Mesendoderm (in vitro differentiated cells): Measurements from ENCODE around the gene BPIFA2. TPM values are rescaled to one million over a fixed set of nuclear protein-coding genes. Genes with fewer than 3 reads are reported as not detected.
"Not testable (repeated sequence)": the region's sequence is repeated elsewhere in the genome, so short reads cannot be mapped to it uniquely, and the experiment has no call there.

Source experiments
- DNase-seq: peaks from one replicate; pipeline ENCODE4 v3.0.0; 2013
- H2AK5ac ChIP-seq: 2 replicates; pipeline ENCODE4 v1.6.1; 2013; ENCODE audit warnings: low read length, inconsistent platforms
- H2BK120ac ChIP-seq: 2 replicates; pipeline ENCODE4 v1.6.1; 2013; ENCODE audit warnings: low read depth, mild to moderate bottlenecking, low read length, moderate library complexity, mixed read lengths
- H2BK15ac ChIP-seq: replicated peaks from 2 replicates; pipeline ENCODE4 v1.6.1; 2013; ENCODE audit warnings: low read depth, mild to moderate bottlenecking, moderate library complexity
- H2BK5ac ChIP-seq: 2 replicates; pipeline ENCODE4 v1.6.1; 2013; ENCODE audit warnings: low read length, inconsistent platforms
- H3K18ac ChIP-seq: 2 replicates; pipeline ENCODE4 v1.6.1; 2013; ENCODE audit warnings: mild to moderate bottlenecking, low read length, mixed read lengths
- H3K23ac ChIP-seq: one replicate; pipeline ENCODE4 v1.6.1; 2013; ENCODE audit warnings: low read length
- H3K27ac ChIP-seq: 2 replicates; pipeline ENCODE4 v1.5.1; 2013; ENCODE audit warnings: low read depth, mild to moderate bottlenecking, inconsistent platforms, low read length, moderate library complexity
- H3K27me3 ChIP-seq: 2 replicates; pipeline ENCODE4 v1.6.1; 2013; ENCODE audit warnings: low read length, control low read depth, mild to moderate bottlenecking, inconsistent platforms; ENCODE audit not compliant: insufficient read depth, poor library complexity
- H3K36me3 ChIP-seq: 2 replicates; pipeline ENCODE4 v1.6.1; 2013; ENCODE audit warnings: low read length, inconsistent platforms; ENCODE audit not compliant: control insufficient read depth, insufficient read depth
- H3K4ac ChIP-seq: one replicate; pipeline ENCODE4 v1.6.1; 2013; ENCODE audit warnings: low read depth, mild to moderate bottlenecking, low read length, moderate library complexity
- H3K4me1 ChIP-seq: 2 replicates; pipeline ENCODE4 v1.6.1; 2013; ENCODE audit warnings: low read depth, low read length, inconsistent platforms; ENCODE audit not compliant: control insufficient read depth
- H3K4me2 ChIP-seq: 2 replicates; pipeline ENCODE4 v1.6.1; 2013; ENCODE audit warnings: low read length
- H3K4me3 ChIP-seq: 2 replicates; pipeline ENCODE4 v1.5.1; 2013; ENCODE audit warnings: mild to moderate bottlenecking, low read length
- H3K56ac ChIP-seq: one replicate; pipeline ENCODE4 v1.6.1; 2013; ENCODE audit warnings: low read length
- H3K79me1 ChIP-seq: 2 replicates; pipeline ENCODE4 v1.6.1; 2013; ENCODE audit warnings: low read length, inconsistent platforms
- H3K79me2 ChIP-seq: 2 replicates; pipeline ENCODE4 v1.6.1; 2013; ENCODE audit warnings: mild to moderate bottlenecking, low read length; ENCODE audit not compliant: control insufficient read depth, insufficient read depth
- H3K9ac ChIP-seq: 2 replicates; pipeline ENCODE4 v1.6.1; 2013; ENCODE audit warnings: low read length, inconsistent platforms
- H4K5ac ChIP-seq: one replicate; pipeline ENCODE4 v1.6.1; 2013; ENCODE audit warnings: low read length
- H4K8ac ChIP-seq: one replicate; pipeline ENCODE4 v1.6.1; 2013; ENCODE audit warnings: low read depth, mild to moderate bottlenecking, control low read depth, low read length, moderate library complexity
- WGBS: extraction: QIAGEN DNeasy Blood & Tissue Kit; methylation state at CpG from one replicate; pipeline ENCODE4 v1.1.7; 2013; ENCODE audit warnings: low lambda C conversion rate, missing lambda C conversion rate; ENCODE audit not compliant: insufficient coverage; ENCODE audit errors: extremely low coverage; 5-methylcytosine and 5-hydroxymethylcytosine counted together
- polyA plus RNA-seq, 2 experiments: library from polyadenylated mRNA; stranded (reverse); fragments of 200-250 nt; gene quantifications; one replicate each; pipeline ENCODE4 v1.2.3, GENCODE V29; 2013

Gene BPIFA2
- not detected for polyA plus RNA-seq (2013, experiment 1 of 2)
- polyA plus RNA-seq (2013, experiment 2 of 2) = not detected

GRCh38 chr20:33167859-33168258, at the start of gene BPIFA2:
Gene BPIFA2, plus strand, starts transcription at chr20:33168159. Its CDS starts 987 bp downstream, at chr20:33169146.
- H3K23ac ChIP-seq = no peak within 1 kb of the TSS
- no peak within 1 kb of the TSS for H4K5ac ChIP-seq
- no peak within 1 kb of the TSS for H3K27ac ChIP-seq
- no peak within 1 kb of the TSS for H2BK15ac ChIP-seq
- no CpG with 5 or more reads among the region's 8 CpGs for WGBS
- H2BK5ac ChIP-seq = no peak within 1 kb of the TSS
- H4K8ac ChIP-seq = no peak within 1 kb of the TSS
- no peak within 1 kb of the TSS for H3K56ac ChIP-seq
- no peak within 1 kb of the TSS for H3K4me3 ChIP-seq
- H3K4ac ChIP-seq = no peak within 1 kb of the TSS
- H3K36me3 ChIP-seq = no peaks in the 10 kb centered on the region
- no peaks in the 10 kb centered on the region for H3K27me3 ChIP-seq
- no peaks in the 10 kb centered on the region for H3K79me2 ChIP-seq
- H3K79me1 ChIP-seq = no peaks in the 10 kb centered on the region
- H3K4me2 ChIP-seq = no peak within 1 kb of the TSS
- no peak within 1 kb of the TSS for H3K9ac ChIP-seq
- no peak within 1 kb of the TSS for H3K18ac ChIP-seq
- no peak for DNase-seq
- H2AK5ac ChIP-seq = no peak within 1 kb of the TSS
- H3K4me1 ChIP-seq = no peaks in the 10 kb centered on the region
- H2BK120ac ChIP-seq = no peak within 1 kb of the TSS

- no peaks in the 10 kb centered on the region for H3K36me3 ChIP-seq
- H3K4me1 ChIP-seq = no peaks in the 10 kb centered on the region
- no peaks in the 10 kb centered on the region for H3K79me2 ChIP-seq
- no peaks in the 10 kb centered on the region for H3K27me3 ChIP-seq
- no peak overlapping the region for H4K8ac ChIP-seq
- H3K79me1 ChIP-seq = no peaks in the 10 kb centered on the region
- no CpG with 5 or more reads among the region's 3 CpGs for WGBS
- no peak overlapping the region for H3K23ac ChIP-seq
- no peak overlapping the region for H3K18ac ChIP-seq
- H2BK15ac ChIP-seq = no peak overlapping the region
- no peak overlapping the region for H2AK5ac ChIP-seq
- H3K4me2 ChIP-seq = no peak overlapping the region
- no peak overlapping the region for H3K4ac ChIP-seq
- H3K4me3 ChIP-seq = no peak overlapping the region
- no peak overlapping the region for H2BK120ac ChIP-seq
- H4K5ac ChIP-seq = no peak overlapping the region
- H3K56ac ChIP-seq = no peak overlapping the region
- DNase-seq = no peak
- H2BK5ac ChIP-seq = no peak overlapping the region
- H3K27ac ChIP-seq = no peak overlapping the region
- H3K9ac ChIP-seq = no peak overlapping the region
These were observed 47.9 kb upstream of the BPIFA2 start for GRCh38 chr20:33119725-33120720.

- Histone ChIP-seq H4K5ac (no peak overlapping the region), H3K56ac (no peak overlapping the region), H3K4me2 (no peak overlapping the region), H3K4me1 (no peaks in the 10 kb centered on the region), H3K27ac (no peak overlapping the region), H2BK15ac (no peak overlapping the region), H2BK120ac (no peak overlapping the region), H3K36me3 (no peaks in the 10 kb centered on the region), H3K4ac (no peak overlapping the region), H3K4me3 (no peak overlapping the region), H3K23ac (no peak overlapping the region), H3K79me2 (no peaks in the 10 kb centered on the region), H3K9ac (no peak overlapping the region), H3K79me1 (no peaks in the 10 kb centered on the region), H3K27me3 (no peaks in the 10 kb centered on the region), H3K18ac (no peak overlapping the region), H2AK5ac (no peak overlapping the region), H4K8ac (no peak overlapping the region), H2BK5ac (no peak overlapping the region)
- no peak for DNase-seq
- no CpG with 5 or more reads among the region's 3 CpGs for WGBS
These were observed 47.0 kb upstream of the BPIFA2 start for GRCh38 chr20:33120934-33121333.

GRCh38 chr20:33122297-33122696, 45.7 kb upstream of the BPIFA2 start:
- DNase-seq, H3K56ac ChIP-seq, H2BK15ac ChIP-seq, H4K8ac ChIP-seq, H3K9ac ChIP-seq, H3K36me3 ChIP-seq, H3K18ac ChIP-seq, H2BK120ac ChIP-seq, H3K4ac ChIP-seq, H3K27ac ChIP-seq, H4K5ac ChIP-seq, H3K4me1 ChIP-seq, H3K27me3 ChIP-seq, H3K4me3 ChIP-seq, H3K4me2 ChIP-seq, H3K79me1 ChIP-seq, H3K79me2 ChIP-seq, H3K23ac ChIP-seq, H2BK5ac ChIP-seq, H2AK5ac ChIP-seq: not testable (repeated sequence)
- WGBS = no CpG with 5 or more reads among the region's 1 CpG

- H3K4me2 ChIP-seq = no peak overlapping the region
- H3K27me3 ChIP-seq = no peaks in the 10 kb centered on the region
- H3K79me1 ChIP-seq = no peaks in the 10 kb centered on the region
- no peak overlapping the region for H2BK15ac ChIP-seq
- no peak overlapping the region for H3K27ac ChIP-seq
- H3K36me3 ChIP-seq = no peaks in the 10 kb centered on the region
- H3K79me2 ChIP-seq = no peaks in the 10 kb centered on the region
- no peak overlapping the region for H3K4ac ChIP-seq
- no peak overlapping the region for H2BK120ac ChIP-seq
- H3K23ac ChIP-seq = no peak overlapping the region
- no peak overlapping the region for H3K9ac ChIP-seq
- H2BK5ac ChIP-seq = no peak overlapping the region
- H4K8ac ChIP-seq = no peak overlapping the region
- no peaks in the 10 kb centered on the region for H3K4me1 ChIP-seq
- no peak overlapping the region for H3K18ac ChIP-seq
- no peak for DNase-seq
- no peak overlapping the region for H4K5ac ChIP-seq
- WGBS = no CpG with 5 or more reads among the region's 2 CpGs
- no peak overlapping the region for H2AK5ac ChIP-seq
- no peak overlapping the region for H3K56ac ChIP-seq
- no peak overlapping the region for H3K4me3 ChIP-seq
These were observed 43.7 kb upstream of the BPIFA2 start for GRCh38 chr20:33124261-33124660.
